ENCODE measurements around the gene ESRRB.

The ESRRB gene

DNA sequence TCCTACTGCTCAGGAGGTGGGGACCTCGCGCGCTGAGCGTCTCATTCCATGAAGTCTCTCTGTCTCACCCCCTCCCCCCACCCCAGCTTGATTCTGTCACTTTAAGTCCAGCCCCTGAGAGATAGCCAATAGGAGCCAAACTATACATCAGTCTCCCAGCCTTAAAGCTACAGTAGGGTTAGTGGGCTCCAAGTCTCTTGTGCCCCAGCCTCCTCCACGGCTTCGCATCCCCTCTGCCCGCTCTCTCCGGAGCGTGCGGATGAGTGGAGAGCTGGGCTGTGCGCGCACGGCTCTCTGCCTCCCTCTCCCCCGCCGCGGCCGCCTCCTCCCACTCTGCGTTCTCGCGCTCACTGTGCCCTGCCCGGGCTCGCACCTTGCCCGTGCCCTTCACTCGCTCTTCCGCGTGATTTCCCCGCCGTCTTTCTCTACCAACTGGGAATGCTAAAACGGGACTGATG is at the start of gene ESRRB:
Gene ESRRB, plus strand, starts transcription at position 191 of the 458 bp plus-strand sequence. Its CDS starts 265 bp downstream, at position 456.
- no peak for DNase-seq

DNA sequence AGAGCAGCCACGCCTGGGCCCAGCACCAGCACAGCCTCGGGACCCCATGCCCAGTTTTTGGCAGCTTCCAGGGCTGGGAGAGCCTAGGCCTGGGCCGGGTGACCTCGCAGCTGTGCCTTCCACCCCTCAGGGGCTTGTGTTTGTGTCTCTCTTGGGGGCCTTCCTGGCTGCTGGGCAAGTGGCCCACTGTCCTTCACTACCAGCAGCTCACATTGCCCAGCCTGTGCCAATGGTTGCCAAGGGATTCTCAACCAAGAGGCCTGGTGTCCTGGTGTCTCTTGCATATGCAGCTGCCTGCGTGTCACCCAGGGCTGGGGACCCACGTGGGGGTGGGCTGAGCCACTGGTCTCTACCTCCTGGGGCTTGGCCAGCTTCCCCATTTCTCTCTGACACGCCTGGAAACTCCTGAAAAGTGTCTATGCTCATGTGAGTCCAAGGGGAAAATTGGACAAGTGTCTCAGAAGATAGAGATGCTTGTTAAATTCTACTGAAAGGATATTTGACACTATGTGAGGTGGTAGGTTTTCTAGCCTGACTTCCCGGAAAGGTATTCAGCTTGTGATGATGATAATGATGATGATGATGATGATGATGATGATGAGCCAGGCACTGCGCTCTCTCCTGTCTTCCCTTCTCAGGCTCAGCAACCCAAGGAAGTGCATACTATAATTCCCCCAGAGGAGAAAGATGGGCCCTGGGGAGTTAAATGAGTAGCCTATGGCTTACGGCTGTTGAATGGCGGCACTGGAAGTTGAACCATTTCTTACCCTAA is 48.8 kb upstream of the ESRRB start:
- DNase-seq, result no peak

GRCh38 chr14:76328457-76329137 is 47.3 kb upstream of the ESRRB start:
- no peak for DNase-seq

DNA sequence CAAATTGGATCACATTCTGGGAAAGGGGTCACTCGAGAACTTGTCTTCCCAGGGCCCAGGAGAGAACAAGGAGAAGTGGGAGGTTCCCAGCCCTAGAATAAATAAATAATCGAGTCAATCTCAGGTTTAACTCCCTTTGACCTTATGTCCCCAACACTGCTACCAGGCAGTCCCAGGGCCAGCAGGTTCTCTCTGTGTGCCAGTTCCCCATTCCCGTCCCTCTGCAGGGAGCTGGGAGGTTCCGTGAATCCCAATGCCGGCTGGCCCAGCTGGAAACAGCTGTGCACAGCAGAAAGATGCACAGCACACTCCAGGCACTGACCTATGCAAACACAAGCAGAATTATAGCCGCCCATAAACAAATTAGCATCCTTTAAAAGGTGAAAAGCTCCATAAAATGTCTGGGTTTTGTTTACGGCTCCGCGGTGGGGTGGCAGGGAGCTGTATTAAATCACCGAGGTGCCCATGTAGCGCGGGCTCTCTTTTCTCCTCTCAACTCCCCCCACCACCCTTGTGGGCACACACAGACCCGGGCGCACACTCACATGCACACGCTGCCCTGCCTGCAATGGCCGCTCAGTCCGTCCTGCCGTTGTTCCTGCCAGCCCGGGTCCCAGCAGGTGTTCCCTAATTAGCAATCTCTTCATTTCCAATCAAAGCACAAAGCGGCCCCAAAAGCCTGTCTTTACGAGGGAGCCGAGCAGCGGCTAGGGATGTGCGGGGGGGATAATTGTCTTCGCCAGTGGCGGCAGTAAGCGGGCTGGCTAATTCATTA is 46.6 kb upstream of the ESRRB start:
- no peak for DNase-seq

DNA sequence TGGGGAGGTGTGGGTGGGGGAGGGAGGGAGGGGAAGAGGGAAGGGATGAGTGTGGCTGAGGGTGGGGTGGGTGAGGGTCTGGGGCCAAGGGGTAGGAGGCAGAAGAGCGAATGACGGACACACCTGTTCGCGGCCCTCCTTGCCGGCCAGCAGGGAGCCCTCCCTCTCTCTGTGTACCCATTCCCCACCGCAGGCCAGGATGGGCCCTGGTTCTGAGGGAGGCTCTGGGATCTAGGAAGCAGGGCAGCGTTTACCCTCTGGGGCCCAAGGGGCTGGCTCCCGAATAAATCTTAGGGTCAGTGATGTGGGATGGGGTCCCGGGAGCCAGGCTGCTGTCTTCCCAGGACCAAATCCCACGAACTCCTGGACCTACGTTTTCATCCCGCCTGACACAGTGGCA is 46.0 kb upstream of the ESRRB start:
- DNase-seq, result no peak

DNA sequence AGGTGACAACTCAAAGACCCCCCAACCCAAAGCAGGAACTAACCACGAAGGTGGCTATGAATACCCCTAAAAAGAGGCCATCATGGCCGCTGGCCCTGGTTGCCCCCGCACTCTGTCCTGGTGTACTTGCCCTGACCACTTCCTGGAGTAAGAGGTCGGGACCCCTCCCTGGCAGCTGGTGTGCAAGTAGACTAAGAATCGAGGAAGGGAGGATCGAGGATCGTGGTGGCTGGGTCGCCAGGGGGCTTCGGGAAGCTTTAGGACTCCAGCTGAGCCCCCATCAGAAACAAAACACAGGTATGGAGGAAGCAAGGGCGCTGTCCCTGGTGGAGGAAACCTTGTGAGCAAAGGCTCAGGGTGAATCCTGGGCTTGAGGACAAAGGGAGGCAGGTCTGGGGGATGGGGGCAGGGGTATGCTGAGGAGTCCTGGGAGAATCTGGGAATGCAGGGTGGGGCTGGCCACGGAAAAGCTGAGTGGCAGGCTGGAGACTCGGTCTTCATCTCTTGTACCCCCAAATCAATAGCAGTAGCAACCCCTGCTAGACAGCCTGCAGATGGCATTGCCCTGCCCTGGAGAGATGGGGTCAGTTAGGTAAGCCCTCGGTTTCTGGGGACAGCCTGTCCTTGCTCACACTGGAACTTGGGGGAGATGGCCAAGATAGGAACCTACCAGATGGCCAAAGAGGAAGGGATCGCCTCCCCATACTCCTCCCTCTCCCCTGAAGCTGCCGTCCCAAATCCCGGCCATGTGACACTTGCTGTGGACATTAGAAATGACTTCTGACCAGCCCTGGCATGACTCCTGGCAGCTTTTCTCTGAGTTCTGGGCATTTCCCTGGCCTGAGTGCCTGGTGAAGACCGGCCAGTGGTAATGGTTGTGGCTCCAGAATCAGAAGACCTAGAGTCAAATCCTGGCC is 45.3 kb upstream of the ESRRB start:
- DNase-seq, result no peak

DNA sequence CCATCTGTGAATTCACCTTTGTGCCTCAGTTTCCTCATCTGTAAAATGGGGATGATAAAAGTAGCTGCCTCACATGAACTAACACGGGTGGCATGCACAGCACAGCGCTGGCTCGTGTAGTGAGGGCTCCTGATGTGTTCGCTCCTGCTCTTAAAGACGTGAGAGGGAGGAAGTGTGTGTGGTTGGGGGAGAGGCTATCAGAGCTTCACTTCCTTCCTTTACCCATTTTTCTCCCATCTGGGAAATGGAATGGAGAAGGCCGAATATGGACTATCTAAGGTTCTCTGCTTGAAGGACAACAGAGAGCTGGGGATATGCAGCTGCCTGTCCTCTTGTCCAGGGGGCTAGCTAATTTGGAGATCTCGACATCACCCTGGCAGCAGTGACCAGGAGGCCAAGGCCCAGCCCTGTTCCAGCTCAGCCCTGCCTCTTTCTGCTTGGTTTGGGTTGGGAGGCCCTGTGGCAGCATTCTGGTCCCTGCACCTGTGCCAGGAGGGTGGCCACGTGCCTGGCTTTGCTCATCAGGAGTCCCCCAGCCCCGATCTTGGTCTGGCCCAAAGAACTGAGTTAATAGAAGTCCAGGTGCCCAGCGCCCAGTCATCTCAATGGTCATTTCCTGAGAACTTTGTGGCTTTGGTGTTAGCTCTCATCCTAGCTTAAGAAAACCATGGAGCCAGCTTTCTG is 44.5 kb upstream of the ESRRB start:
- DNase-seq, result no peak

GRCh38 chr14:76333664-76334063 is 42.3 kb upstream of the ESRRB start:
- no peak for DNase-seq

- no peak for DNase-seq
Observed at GRCh38 chr14:76334316-76334715, 41.6 kb upstream of the ESRRB start.

GRCh38 chr14:76336876-76337275 is 39.1 kb upstream of the ESRRB start:
- no peak for DNase-seq

GRCh38 chr14:76337635-76338545 is 38.0 kb upstream of the ESRRB start:
- no peak for DNase-seq

GRCh38 chr14:76339728-76340615 is 36.0 kb upstream of the ESRRB start:
- no peak for DNase-seq

GRCh38 chr14:76343386-76343785 is 32.6 kb upstream of the ESRRB start:
- DNase-seq, result no peak

DNA sequence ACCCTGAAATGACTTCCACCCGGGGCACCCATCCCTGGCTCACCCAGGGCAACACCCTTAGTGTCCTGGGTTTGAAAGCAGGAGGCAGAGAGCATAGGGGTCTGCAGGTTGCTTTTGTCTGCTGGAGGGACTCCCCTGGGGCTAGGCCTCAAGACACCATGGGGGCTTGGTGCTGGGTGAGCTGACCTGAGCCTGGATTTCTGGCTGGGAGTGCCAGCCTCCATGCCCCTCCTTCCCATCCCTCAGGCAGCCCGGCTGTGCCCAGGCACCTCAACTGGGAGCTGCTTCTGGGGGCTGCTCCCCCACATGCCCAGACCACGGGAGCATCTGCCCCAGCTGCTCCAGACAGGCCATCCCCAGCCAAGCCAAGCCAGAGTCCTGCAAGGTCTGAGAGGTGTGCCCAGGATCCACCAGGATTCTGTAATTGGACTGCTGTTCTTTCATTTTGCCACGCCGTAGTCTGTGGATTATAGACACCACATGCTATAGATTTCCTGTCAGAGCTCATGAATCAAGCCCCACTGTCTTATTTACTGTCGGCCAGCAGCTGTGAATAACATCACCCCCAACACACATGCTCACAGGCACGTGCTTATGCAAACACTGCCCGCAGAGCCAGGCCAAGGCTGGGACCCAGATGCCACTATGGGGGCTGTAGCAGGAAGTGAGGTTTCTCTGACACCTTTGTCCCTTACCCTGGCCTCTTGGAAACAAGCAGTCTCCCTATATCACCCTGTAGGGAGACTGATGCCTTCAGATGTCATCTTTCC is 29.4 kb upstream of the ESRRB start:
- DNase-seq, result no peak

- DNase-seq, result no peak
Observed at GRCh38 chr14:76348898-76349297, 27.0 kb upstream of the ESRRB start.

DNA sequence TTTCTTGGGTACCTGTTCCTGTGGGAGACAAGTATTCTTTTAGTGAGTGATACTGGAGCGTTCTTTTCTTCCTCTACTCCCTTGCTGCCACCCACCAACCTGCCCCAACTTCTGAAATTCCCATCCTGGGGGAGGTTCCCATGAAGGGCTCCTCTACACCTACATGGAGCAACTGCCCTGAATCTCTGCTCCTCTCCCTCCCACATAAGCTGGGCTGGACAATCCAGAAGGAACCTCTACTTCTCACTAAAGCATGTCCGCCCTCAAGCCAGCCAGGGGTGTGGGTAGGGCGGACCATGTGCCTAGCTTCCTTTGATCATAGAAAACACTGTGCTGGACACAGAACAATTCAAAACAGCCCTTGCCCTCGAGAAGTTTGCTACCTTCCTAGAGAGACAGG is 25.9 kb upstream of the ESRRB start:
- no peak for DNase-seq

- DNase-seq, result no peak
Observed at GRCh38 chr14:76350671-76351070, 25.3 kb upstream of the ESRRB start.

DNA sequence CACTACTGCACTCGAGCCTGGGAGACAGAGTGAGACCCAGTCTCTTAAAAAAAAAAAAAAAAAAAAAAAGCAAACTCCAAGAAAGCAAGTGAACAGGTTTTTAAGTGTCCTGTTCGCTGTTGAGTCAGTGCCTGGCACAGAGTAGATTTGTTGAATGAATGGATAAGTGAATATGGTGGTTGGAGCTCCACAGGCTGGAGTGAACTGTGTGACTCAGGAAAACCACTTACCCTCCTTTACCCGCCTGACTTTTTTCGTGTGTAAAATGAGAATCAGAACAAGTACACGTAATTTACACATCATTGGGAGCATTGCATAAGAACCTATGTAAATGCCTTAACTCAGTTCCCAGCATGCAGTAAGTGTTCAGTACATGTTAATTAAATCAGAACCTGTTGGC is 24.0 kb upstream of the ESRRB start:
- no peak for DNase-seq

All from activated CD4-positive, CD25-positive, alpha-beta regulatory T cell (primary cell).